CD8-positive, alpha-beta memory T cell (primary cell): ENCODE data around the gene OCA2. TPM values are rescaled to one million over a fixed set of nuclear protein-coding genes. Genes with fewer than 3 reads are reported as not detected.

Experiments used
- CTCF ChIA-PET: fragments of 350-600 bp; sonication (Branson Sonifier 250); formaldehyde crosslinking; loops from one replicate; lab custom pipeline; 2021; ENCODE audit warnings: antibody characterized with exemption; lab: Charles Lee
- POLR2A ChIA-PET: fragments of 350-600 bp; sonication (Branson Sonifier 250); formaldehyde crosslinking; loops from one replicate; lab custom pipeline; 2021; ENCODE audit warnings: antibody characterized with exemption; lab: Charles Lee
- DNase-seq, 5 donors: peaks; one replicate each; pipeline versions ENCODE4 v3.0.0 to v3.0.0-alpha.2; 2020 to 2022; ENCODE audit warnings: mixed read lengths in 1 of 5
- H3K27ac ChIP-seq: one replicate; pipeline ENCODE4 v1.7.0; 2013; ENCODE audit warnings: low read depth, mild to moderate bottlenecking, low read length, moderate library complexity
- H3K27me3 ChIP-seq: 2 replicates; pipeline ENCODE4 v1.7.0; 2013; ENCODE audit warnings: low read length, mild to moderate bottlenecking; ENCODE audit not compliant: insufficient read depth, poor library complexity, severe bottlenecking
- H3K36me3 ChIP-seq: 2 replicates; pipeline ENCODE4 v1.7.0; 2013; ENCODE audit warnings: mild to moderate bottlenecking, low read length, moderate library complexity; ENCODE audit not compliant: insufficient read depth
- H3K4me1 ChIP-seq: 2 replicates; pipeline ENCODE4 v1.7.0; 2013; ENCODE audit warnings: mild to moderate bottlenecking, low read length, moderate library complexity; ENCODE audit not compliant: insufficient read depth
- H3K4me3 ChIP-seq: 2 replicates; pipeline ENCODE4 v1.7.0; 2013; ENCODE audit warnings: mild to moderate bottlenecking, low read length
- H3K9me3 ChIP-seq: 2 replicates; pipeline ENCODE4 v1.7.0; 2013; ENCODE audit warnings: mild to moderate bottlenecking, low read length
- H3K27ac Mint-ChIP-seq, 8 donors: one replicate each; pipeline ENCODE4 v1.8.0; 2020 to 2021; ENCODE audit warnings: mixed read lengths in 8 of 8, mild to moderate bottlenecking in 6 of 8, inconsistent platforms in 3 of 8, moderate library complexity in 3 of 8
- H3K27me3 Mint-ChIP-seq, 2 donors: one replicate each; pipeline ENCODE4 v1.8.0; 2020 to 2021; ENCODE audit warnings: mixed read lengths in 2 of 2, mild to moderate bottlenecking in 1 of 2, moderate library complexity in 1 of 2
- H3K36me3 Mint-ChIP-seq, 3 donors: one replicate each; pipeline ENCODE4 v1.8.0; 2020 to 2021; ENCODE audit warnings: mixed read lengths in 3 of 3, inconsistent platforms in 1 of 3, mild to moderate bottlenecking in 1 of 3
- H3K4me1 Mint-ChIP-seq, 3 donors: one replicate each; pipeline ENCODE4 v1.8.0; 2020 to 2021; ENCODE audit warnings: mixed read lengths in 3 of 3, inconsistent platforms in 1 of 3, mild to moderate bottlenecking in 1 of 3
- H3K4me3 Mint-ChIP-seq, 7 donors: one replicate each; pipeline ENCODE4 v1.8.0; 2020 to 2021; ENCODE audit warnings: mixed read lengths in 7 of 7, mild to moderate bottlenecking in 6 of 7, moderate library complexity in 4 of 7, inconsistent platforms in 2 of 7
- H3K9me3 Mint-ChIP-seq, 5 donors: one replicate each; pipeline ENCODE4 v1.8.0; 2020 to 2022; ENCODE audit warnings: mixed read lengths in 5 of 5, mild to moderate bottlenecking in 3 of 5, moderate library complexity in 2 of 5, inconsistent platforms in 1 of 5
- polyA plus RNA-seq: library from polyadenylated mRNA; unstranded; fragments of 300-500 nt; fragmentation: Illumina TruSeq; gene quantifications from one replicate; pipeline ENCODE4 v1.2.3, GENCODE V29; 2021
- total RNA-seq, 2 experiments: library from RNA; stranded (reverse); gene quantifications; one replicate each; pipeline ENCODE4 v1.2.3, GENCODE V29; 2021

Gene OCA2
- total and polyA plus RNA-seq, 3 experiments from 2014 or later, result not detected

- no peaks in the 10 kb centered on the region for H3K27me3 ChIP-seq
- Mint-ChIP-seq H3K4me3 (no peak overlapping the region), H3K4me1 (peaks cover 26 to 35% (median 27%) of the 10 kb centered on the region in 3 donors), H3K36me3 (peaks cover 0 to 68% (median 22%) of the 10 kb centered on the region in 3 donors), H3K27me3 (no peaks in the 10 kb centered on the region), H3K9me3 (no peaks in the 10 kb centered on the region), H3K27ac (peak overlapping the region in 3 of 8 donors; percentile 21 to 76 (median 70))
- peaks cover 5% of the 10 kb centered on the region for H3K4me1 ChIP-seq
- CTCF ChIA-PET, result no interaction called here
- no peak overlapping the region for H3K27ac ChIP-seq
- no peaks in the 10 kb centered on the region for H3K9me3 ChIP-seq
- DNase-seq, result no peak
- no peak overlapping the region for H3K4me3 ChIP-seq
- POLR2A ChIA-PET, result no interaction called here
- peaks cover 9% of the 10 kb centered on the region for H3K36me3 ChIP-seq
Observed at GRCh38 chr15:28132524-28133275, 33.6 kb upstream of the OCA2 start.

GRCh38 chr15:28131946-28132345, 32.8 kb upstream of the OCA2 start:
- H3K27ac ChIP-seq, result no peak overlapping the region
- H3K9me3 ChIP-seq, result no peaks in the 10 kb centered on the region
- H3K27me3 Mint-ChIP-seq, result no peaks in the 10 kb centered on the region
- H3K36me3 ChIP-seq, result peaks cover 9% of the 10 kb centered on the region
- H3K9me3 Mint-ChIP-seq, result no peaks in the 10 kb centered on the region
- ChIA-PET CTCF (no interaction called here), POLR2A (no interaction called here)
- H3K4me3 Mint-ChIP-seq, result no peak overlapping the region
- peak overlapping the region in 1 of 8 donors; percentile 43 for H3K27ac Mint-ChIP-seq
- peaks cover 18 to 27% (median 19%) of the 10 kb centered on the region in 3 donors for H3K4me1 Mint-ChIP-seq
- no peak for DNase-seq
- peaks cover 0 to 69% (median 22%) of the 10 kb centered on the region in 3 donors for H3K36me3 Mint-ChIP-seq
- H3K4me1 ChIP-seq, result peaks cover 5% of the 10 kb centered on the region
- H3K4me3 ChIP-seq, result no peak overlapping the region
- H3K27me3 ChIP-seq, result no peaks in the 10 kb centered on the region

- Histone ChIP-seq H3K9me3 (no peaks in the 10 kb centered on the region), H3K27ac (no peak overlapping the region), H3K36me3 (peaks cover 9% of the 10 kb centered on the region), H3K4me3 (no peak overlapping the region), H3K27me3 (no peaks in the 10 kb centered on the region), H3K4me1 (peaks cover 2% of the 10 kb centered on the region)
- ChIA-PET CTCF (no interaction called here), POLR2A (no interaction called here)
- no peak overlapping the region for H3K4me3 Mint-ChIP-seq
- DNase-seq, result no peak
- no peaks in the 10 kb centered on the region for H3K27me3 Mint-ChIP-seq
- H3K4me1 Mint-ChIP-seq, result peaks cover 13 to 22% (median 14%) of the 10 kb centered on the region in 3 donors
- H3K36me3 Mint-ChIP-seq, result peaks cover 0 to 68% (median 22%) of the 10 kb centered on the region in 3 donors
- peak overlapping the region in 1 of 8 donors; percentile 15 for H3K27ac Mint-ChIP-seq
- H3K9me3 Mint-ChIP-seq, result no peaks in the 10 kb centered on the region
Observed at GRCh38 chr15:28131400-28131799, 32.3 kb upstream of the OCA2 start.

GRCh38 chr15:28130651-28131050, 31.5 kb upstream of the OCA2 start:
- peaks cover 9% of the 10 kb centered on the region for H3K36me3 ChIP-seq
- no peaks in the 10 kb centered on the region for H3K27me3 ChIP-seq

GRCh38 chr15:28129231-28129848, 30.2 kb upstream of the OCA2 start:
- H3K27me3 Mint-ChIP-seq, result no peaks in the 10 kb centered on the region
- DNase-seq, result no peak
- Histone ChIP-seq H3K27me3 (no peaks in the 10 kb centered on the region), H3K4me1 (no peaks in the 10 kb centered on the region), H3K9me3 (no peaks in the 10 kb centered on the region), H3K27ac (no peak overlapping the region), H3K4me3 (no peak overlapping the region), H3K36me3 (peaks cover 13% of the 10 kb centered on the region)
- peaks cover 3 to 10% (median 5%) of the 10 kb centered on the region in 3 donors for H3K4me1 Mint-ChIP-seq
- no peaks in the 10 kb centered on the region for H3K9me3 Mint-ChIP-seq
- peaks cover 0 to 66% (median 24%) of the 10 kb centered on the region in 3 donors for H3K36me3 Mint-ChIP-seq
- POLR2A ChIA-PET, result no interaction called here
- CTCF ChIA-PET, result no interaction called here
- H3K4me3 Mint-ChIP-seq, result no peak overlapping the region
- peak overlapping the region in 2 of 8 donors; percentile 62 to 77 for H3K27ac Mint-ChIP-seq

More at GRCh38 chr15:28130651-28131050, 31.5 kb upstream of the OCA2 start:
- no peaks in the 10 kb centered on the region for H3K27me3 Mint-ChIP-seq
- no peak overlapping the region for H3K27ac Mint-ChIP-seq
- H3K4me3 Mint-ChIP-seq, result no peak overlapping the region
- DNase-seq, result no peak
- no peak overlapping the region for H3K4me3 ChIP-seq
- ChIA-PET CTCF (no interaction called here), POLR2A (no interaction called here)
- H3K4me1 ChIP-seq, result no peaks in the 10 kb centered on the region
- peaks cover 8 to 18% (median 9%) of the 10 kb centered on the region in 3 donors for H3K4me1 Mint-ChIP-seq
- H3K27ac ChIP-seq, result no peak overlapping the region
- no peaks in the 10 kb centered on the region for H3K9me3 ChIP-seq
- peaks cover 0 to 68% (median 22%) of the 10 kb centered on the region in 3 donors for H3K36me3 Mint-ChIP-seq
- no peaks in the 10 kb centered on the region for H3K9me3 Mint-ChIP-seq

GRCh38 chr15:28128031-28128430, 28.9 kb upstream of the OCA2 start:
- no peaks in the 10 kb centered on the region for H3K9me3 Mint-ChIP-seq
- no peak overlapping the region for H3K4me3 ChIP-seq
- ChIA-PET CTCF (interaction anchor here (1.1 kb wide), 1 partner anchor 116 kb away, joined by 3 read pairs; no protein-coding TSS in a partner anchor), POLR2A (no interaction called here)
- H3K4me1 Mint-ChIP-seq, result peaks cover 3 to 9% (median 3%) of the 10 kb centered on the region in 3 donors
- H3K36me3 ChIP-seq, result peaks cover 17% of the 10 kb centered on the region
- no peaks in the 10 kb centered on the region for H3K27me3 ChIP-seq
- DNase-seq, result no peak
- no peaks in the 10 kb centered on the region for H3K27me3 Mint-ChIP-seq
- H3K4me1 ChIP-seq, result no peaks in the 10 kb centered on the region
- H3K36me3 Mint-ChIP-seq, result peaks cover 0 to 70% (median 24%) of the 10 kb centered on the region in 3 donors
- no peak overlapping the region for H3K27ac ChIP-seq
- H3K27ac Mint-ChIP-seq, result peak overlapping the region in 3 of 8 donors; percentile 28 to 42 (median 36)
- H3K9me3 ChIP-seq, result no peaks in the 10 kb centered on the region
- H3K4me3 Mint-ChIP-seq, result no peak overlapping the region

- H3K9me3 Mint-ChIP-seq, result no peaks in the 10 kb centered on the region
- H3K36me3 Mint-ChIP-seq, result peaks cover 0 to 69% (median 22%) of the 10 kb centered on the region in 3 donors
- H3K36me3 ChIP-seq, result peaks cover 14% of the 10 kb centered on the region
- ChIA-PET CTCF (interaction anchor here (1.3 to 1.9 kb wide), 3 partner anchors 12 to 24 kb away, joined by 3 to 5 read pairs (median 4); no protein-coding TSS in a partner anchor), POLR2A (no interaction called here)
- H3K4me1 ChIP-seq, result no peaks in the 10 kb centered on the region
- H3K4me3 ChIP-seq, result no peak overlapping the region
- no peaks in the 10 kb centered on the region for H3K9me3 ChIP-seq
- peak overlapping the region in 1 of 8 donors; percentile 81 for H3K27ac Mint-ChIP-seq
- H3K27me3 Mint-ChIP-seq, result no peaks in the 10 kb centered on the region
- no peak for DNase-seq
- no peak overlapping the region for H3K4me3 Mint-ChIP-seq
- no peaks in the 10 kb centered on the region for H3K27me3 ChIP-seq
- no peak overlapping the region for H3K27ac ChIP-seq
- H3K4me1 Mint-ChIP-seq, result peaks cover 3 to 9% (median 3%) of the 10 kb centered on the region in 3 donors
Observed at GRCh38 chr15:28127036-28127435, 27.9 kb upstream of the OCA2 start.
